H9 (cell line): ENCODE results near the gene CMSS1. TPM values are rescaled to one million over a fixed set of nuclear protein-coding genes. Genes with fewer than 3 reads are reported as not detected.

Experiments used
- DNase-seq: peaks from one replicate; pipeline ENCODE4 v3.0.0-alpha.2; 2017
- H2AFZ ChIP-seq: one replicate; pipeline ENCODE4 v1.6.1; 2013; ENCODE audit warnings: mild to moderate bottlenecking, low read length, control low read depth, moderate library complexity
- H2AK5ac ChIP-seq: 2 replicates; pipeline ENCODE4 v1.6.1; 2013; ENCODE audit warnings: low read length, control low read depth, mixed read lengths; ENCODE audit not compliant: insufficient read length
- H2BK120ac ChIP-seq: one replicate; pipeline ENCODE4 v1.6.1; 2013; ENCODE audit warnings: low read depth, mild to moderate bottlenecking, low read length, control low read depth, inconsistent platforms; ENCODE audit not compliant: poor library complexity, severe bottlenecking
- H2BK12ac ChIP-seq: 2 replicates; pipeline ENCODE4 v1.6.1; 2013; ENCODE audit warnings: low read length, control low read depth, mixed read lengths, low read depth; ENCODE audit not compliant: insufficient read length
- H2BK15ac ChIP-seq: 2 replicates; pipeline ENCODE4 v1.6.1; 2013; ENCODE audit warnings: low read depth, low read length, control low read depth
- H2BK20ac ChIP-seq: one replicate; pipeline ENCODE4 v1.6.1; 2013; ENCODE audit warnings: low read depth, mild to moderate bottlenecking, low read length, control low read depth, inconsistent platforms; ENCODE audit not compliant: poor library complexity, severe bottlenecking
- H2BK5ac ChIP-seq: 2 replicates; pipeline ENCODE4 v1.6.1; 2013; ENCODE audit warnings: low read length, control low read depth, mixed read lengths; ENCODE audit not compliant: insufficient read length
- H3K14ac ChIP-seq: 2 replicates; pipeline ENCODE4 v1.6.1; 2013; ENCODE audit warnings: low read length, control low read depth; ENCODE audit not compliant: insufficient read depth
- H3K18ac ChIP-seq: 2 replicates; pipeline ENCODE4 v1.6.1; 2013; ENCODE audit warnings: low read depth, mild to moderate bottlenecking, mixed read lengths, low read length, control low read depth; ENCODE audit not compliant: insufficient read length
- H3K23ac ChIP-seq: 2 replicates; pipeline ENCODE4 v1.6.1; 2013; ENCODE audit warnings: low read length, control low read depth, mixed read lengths, low read depth; ENCODE audit not compliant: insufficient read length
- H3K23me2 ChIP-seq: 2 replicates; pipeline ENCODE4 v1.6.1; 2013; ENCODE audit warnings: low read depth, mild to moderate bottlenecking, mixed read lengths, low read length, control low read depth; ENCODE audit not compliant: insufficient read length, poor library complexity, severe bottlenecking
- H3K27ac ChIP-seq: 2 replicates; pipeline ENCODE4 v1.5.1; 2013; ENCODE audit warnings: low read length, control low read depth, mixed read lengths, low read depth; ENCODE audit not compliant: insufficient read length
- H3K27me3 ChIP-seq: 2 replicates; pipeline ENCODE4 v1.6.1; 2013; ENCODE audit warnings: low read length, control low read depth, inconsistent platforms; ENCODE audit not compliant: insufficient read depth
- H3K4ac ChIP-seq: 2 replicates; pipeline ENCODE4 v1.6.1; 2013; ENCODE audit warnings: low read depth, mild to moderate bottlenecking, control low read depth, inconsistent platforms, low read length, moderate library complexity
- H3K4me1 ChIP-seq: 2 replicates; pipeline ENCODE4 v1.6.1; 2013; ENCODE audit warnings: low read length, control low read depth, inconsistent platforms; ENCODE audit not compliant: insufficient read depth
- H3K4me2 ChIP-seq: 2 replicates; pipeline ENCODE4 v1.6.1; 2013; ENCODE audit warnings: low read length, control low read depth, mixed read lengths; ENCODE audit not compliant: insufficient read length, insufficient read depth
- H3K56ac ChIP-seq: 2 replicates; pipeline ENCODE4 v1.6.1; 2013; ENCODE audit warnings: low read depth, mild to moderate bottlenecking, mixed read lengths, low read length, control low read depth; ENCODE audit not compliant: insufficient read length
- H3K79me1 ChIP-seq: 2 replicates; pipeline ENCODE4 v1.6.1; 2013; ENCODE audit warnings: low read depth, mild to moderate bottlenecking, moderate library complexity, low read length, control low read depth, inconsistent platforms; ENCODE audit not compliant: insufficient read depth, poor library complexity, severe bottlenecking
- H3K79me2 ChIP-seq: 2 replicates; pipeline ENCODE4 v1.6.1; 2013; ENCODE audit warnings: low read length, control low read depth, inconsistent platforms; ENCODE audit not compliant: insufficient read depth
- H3K9ac ChIP-seq: 2 replicates; pipeline ENCODE4 v1.6.1; 2013; ENCODE audit warnings: low read length, control low read depth, mixed read lengths; ENCODE audit not compliant: insufficient read length; ENCODE audit errors: extremely low read depth
- H3K9me3 ChIP-seq: one replicate; pipeline ENCODE4 v1.6.1; 2013; ENCODE audit warnings: low read depth, low read length, inconsistent platforms; ENCODE audit not compliant: control insufficient read depth
- H3T11ph ChIP-seq: one replicate; pipeline ENCODE4 v1.6.1; 2013; ENCODE audit warnings: mild to moderate bottlenecking, low read length, control low read depth, inconsistent platforms
- H4K20me1 ChIP-seq: one replicate; pipeline ENCODE4 v1.6.1; 2013; ENCODE audit not compliant: control insufficient read depth, insufficient read length, insufficient read depth
- H4K5ac ChIP-seq: 2 replicates; pipeline ENCODE4 v1.6.1; 2013; ENCODE audit warnings: low read depth, mild to moderate bottlenecking, mixed read lengths, low read length, control low read depth; ENCODE audit not compliant: insufficient read length
- H4K8ac ChIP-seq: replicated peaks from 2 replicates; pipeline ENCODE4 v1.6.1; 2013; ENCODE audit warnings: low read length, control low read depth, mixed read lengths, low read depth; ENCODE audit not compliant: insufficient read length
- H4K91ac ChIP-seq: 2 replicates; pipeline ENCODE4 v1.6.1; 2013; ENCODE audit warnings: low read depth, mild to moderate bottlenecking, moderate library complexity, mixed read lengths, low read length, control low read depth; ENCODE audit not compliant: insufficient read length
- H3K27ac Mint-ChIP-seq, 3 experiments: 2 replicates in 2 of 3; 3 replicates in 1 of 3; pipeline ENCODE4 v1.8.0; 2020 to 2021; ENCODE audit warnings: mixed read lengths in 3 of 3, mild to moderate bottlenecking in 1 of 3, moderate library complexity in 1 of 3
- H3K27me3 Mint-ChIP-seq: 2 replicates; pipeline ENCODE4 v1.8.0; 2021; ENCODE audit warnings: low read depth, mild to moderate bottlenecking, moderate library complexity, mixed read lengths
- H3K36me3 Mint-ChIP-seq, 3 experiments: 2 replicates in 2 of 3; 3 replicates in 1 of 3; pipeline ENCODE4 v1.8.0; 2020 to 2021; ENCODE audit warnings: low read depth in 3 of 3, mixed read lengths in 3 of 3; ENCODE audit not compliant: insufficient read depth in 1 of 3
- H3K4me1 Mint-ChIP-seq, 2 experiments: 2 replicates each; pipeline ENCODE4 v1.8.0; 2020; ENCODE audit warnings: mixed read lengths in 2 of 2
- H3K4me3 Mint-ChIP-seq, 2 experiments: 2 replicates in 1 of 2; 3 replicates in 1 of 2; pipeline ENCODE4 v1.8.0; 2020 to 2021; ENCODE audit warnings: mild to moderate bottlenecking in 2 of 2, mixed read lengths in 2 of 2, moderate library complexity in 1 of 2
- H3K9me3 Mint-ChIP-seq, 2 experiments: 2 replicates in 1 of 2; 3 replicates in 1 of 2; pipeline ENCODE4 v1.8.0; 2020; ENCODE audit warnings: mild to moderate bottlenecking in 2 of 2, mixed read lengths in 2 of 2, moderate library complexity in 1 of 2
- WGBS: extraction: QIAGEN DNeasy Blood & Tissue Kit; methylation state at CpG from one replicate; pipeline ENCODE4 v1.1.7; 2013; ENCODE audit warnings: missing lambda C conversion rate, low lambda C conversion rate, mixed read lengths; ENCODE audit not compliant: insufficient read length; ENCODE audit errors: extremely low coverage; 5-methylcytosine and 5-hydroxymethylcytosine counted together
- total RNA-seq: library from RNA; stranded (reverse); gene quantifications from 2 replicates; pipeline ENCODE4 v1.2.1, GENCODE V29; 2021
- TF ChIP-seq, protein P1 (sequence below): fragments of 200-600 bp; sonication (generic); conservative IDR thresholded peaks from 3 replicates; pipeline ENCODE4 v1.8.0; 2021; ENCODE audit warnings: antibody characterized with exemption, mild to moderate bottlenecking

CMSS1 gene
- total RNA-seq, 1 experiment from 2014 or later, result 61.8 TPM

- Histone ChIP-seq H2BK5ac (no peak overlapping the region), H2BK12ac (no peak overlapping the region), H3K79me2 (no peaks in the 10 kb centered on the region), H3K23me2 (no peaks in the 10 kb centered on the region), H3K79me1 (no peaks in the 10 kb centered on the region), H2BK15ac (no peak overlapping the region), H3K27ac (no peak overlapping the region), H3K4ac (no peak overlapping the region), H3K56ac (no peak overlapping the region), H4K20me1 (no peaks in the 10 kb centered on the region), H2AFZ (no peak overlapping the region), H3K9me3 (no peaks in the 10 kb centered on the region), H4K5ac (no peak overlapping the region), H3K23ac (no peak overlapping the region), H2AK5ac (no peak overlapping the region), H3K9ac (no peak overlapping the region), H3K18ac (no peak overlapping the region), H3T11ph (no peak overlapping the region), H3K14ac (no peak overlapping the region), H4K8ac (no peak overlapping the region), H3K4me2 (no peak overlapping the region), H2BK20ac (no peak overlapping the region), H3K4me1 (no peaks in the 10 kb centered on the region), H4K91ac (no peak overlapping the region), H2BK120ac (no peak overlapping the region), H3K27me3 (peaks cover 12% of the 10 kb centered on the region)
- peaks cover 0 to 3% (median 0%) of the 10 kb centered on the region in 3 experiments; a peak in 1 of 7 replicates for H3K36me3 Mint-ChIP-seq
- WGBS, result no CpG with 5 or more reads among the region's 1 CpG
- no peak for DNase-seq
- H3K27ac Mint-ChIP-seq, result no peak overlapping the region
- H3K9me3 Mint-ChIP-seq, result no peaks in the 10 kb centered on the region
- peaks cover 28% of the 10 kb centered on the region for H3K27me3 Mint-ChIP-seq
- peaks cover 3 to 9% of the 10 kb centered on the region in 2 experiments; a peak in 1 of 4 replicates for H3K4me1 Mint-ChIP-seq
- no peak overlapping the region for H3K4me3 Mint-ChIP-seq
- TF ChIP-seq, protein P1, sequence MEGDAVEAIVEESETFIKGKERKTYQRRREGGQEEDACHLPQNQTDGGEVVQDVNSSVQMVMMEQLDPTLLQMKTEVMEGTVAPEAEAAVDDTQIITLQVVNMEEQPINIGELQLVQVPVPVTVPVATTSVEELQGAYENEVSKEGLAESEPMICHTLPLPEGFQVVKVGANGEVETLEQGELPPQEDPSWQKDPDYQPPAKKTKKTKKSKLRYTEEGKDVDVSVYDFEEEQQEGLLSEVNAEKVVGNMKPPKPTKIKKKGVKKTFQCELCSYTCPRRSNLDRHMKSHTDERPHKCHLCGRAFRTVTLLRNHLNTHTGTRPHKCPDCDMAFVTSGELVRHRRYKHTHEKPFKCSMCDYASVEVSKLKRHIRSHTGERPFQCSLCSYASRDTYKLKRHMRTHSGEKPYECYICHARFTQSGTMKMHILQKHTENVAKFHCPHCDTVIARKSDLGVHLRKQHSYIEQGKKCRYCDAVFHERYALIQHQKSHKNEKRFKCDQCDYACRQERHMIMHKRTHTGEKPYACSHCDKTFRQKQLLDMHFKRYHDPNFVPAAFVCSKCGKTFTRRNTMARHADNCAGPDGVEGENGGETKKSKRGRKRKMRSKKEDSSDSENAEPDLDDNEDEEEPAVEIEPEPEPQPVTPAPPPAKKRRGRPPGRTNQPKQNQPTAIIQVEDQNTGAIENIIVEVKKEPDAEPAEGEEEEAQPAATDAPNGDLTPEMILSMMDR, result no peak
Observed at GRCh38 chr3:99882436-99883137, 64.9 kb downstream of the CMSS1 start.
